HUES6 (cell line): Measurements from ENCODE around the gene ZNF414.

ENCODE experiments used
- H3K27ac ChIP-seq: 2 replicates; pipeline ENCODE4 v1.7.0; 2013; ENCODE audit warnings: low read depth, mild to moderate bottlenecking, low read length, inconsistent platforms
- H3K27me3 ChIP-seq: 2 replicates; pipeline ENCODE4 v1.6.1; 2013; ENCODE audit warnings: low read length; ENCODE audit not compliant: control insufficient read depth, insufficient read depth
- H3K36me3 ChIP-seq: 2 replicates; pipeline ENCODE4 v1.6.1; 2013; ENCODE audit warnings: low read length; ENCODE audit not compliant: control insufficient read depth, insufficient read depth
- H3K4me1 ChIP-seq: 2 replicates; pipeline ENCODE4 v1.6.1; 2013; ENCODE audit warnings: low read length; ENCODE audit not compliant: control insufficient read depth, insufficient read depth
- H3K4me3 ChIP-seq: 2 replicates; pipeline ENCODE4 v1.5.1; 2013; ENCODE audit warnings: low read depth, low read length
- H3K9ac ChIP-seq: one replicate; pipeline ENCODE4 v1.6.1; 2013; ENCODE audit warnings: mild to moderate bottlenecking, low read length
- H3K9me3 ChIP-seq: 2 replicates; pipeline ENCODE4 v1.6.1; 2013; ENCODE audit warnings: low read depth, low read length; ENCODE audit not compliant: control insufficient read depth, insufficient read depth

The ZNF414 gene

GRCh38 chr19:8481201-8481600 lies 32.8 kb downstream of the ZNF414 start:
- Histone ChIP-seq H3K9ac (no peak overlapping the region), H3K27me3 (no peaks in the 10 kb centered on the region), H3K4me3 (no peak overlapping the region), H3K4me1 (no peaks in the 10 kb centered on the region; the same call in 1 of the 2 replicates), H3K36me3 (peaks cover 91% of the 10 kb centered on the region), H3K9me3 (no peaks in the 10 kb centered on the region), H3K27ac (no peak overlapping the region)

GRCh38 chr19:8478598-8478997 lies 35.4 kb downstream of the ZNF414 start:
- H3K4me1 ChIP-seq = no peaks in the 10 kb centered on the region; the same call in 1 of the 2 replicates
- no peak overlapping the region for H3K27ac ChIP-seq
- H3K36me3 ChIP-seq = peaks cover 92% of the 10 kb centered on the region
- H3K9me3 ChIP-seq = no peaks in the 10 kb centered on the region
- no peak overlapping the region for H3K9ac ChIP-seq
- H3K4me3 ChIP-seq = no peak overlapping the region
- no peaks in the 10 kb centered on the region for H3K27me3 ChIP-seq

GRCh38 chr19:8477889-8478288 lies 36.1 kb downstream of the ZNF414 start:
- H3K4me1 ChIP-seq = no peaks in the 10 kb centered on the region; the same call in 1 of the 2 replicates
- no peaks in the 10 kb centered on the region for H3K27me3 ChIP-seq
- no peaks in the 10 kb centered on the region for H3K9me3 ChIP-seq
- no peak overlapping the region for H3K9ac ChIP-seq
- no peak overlapping the region for H3K4me3 ChIP-seq
- no peak overlapping the region for H3K27ac ChIP-seq
- peaks cover 92% of the 10 kb centered on the region for H3K36me3 ChIP-seq

GRCh38 chr19:8476524-8476923 lies 37.4 kb downstream of the ZNF414 start:
- no peak overlapping the region for H3K4me3 ChIP-seq
- H3K27ac ChIP-seq = no peak overlapping the region
- H3K9me3 ChIP-seq = no peaks in the 10 kb centered on the region
- H3K36me3 ChIP-seq = peaks cover 93% of the 10 kb centered on the region
- H3K27me3 ChIP-seq = no peaks in the 10 kb centered on the region
- H3K4me1 ChIP-seq = no peaks in the 10 kb centered on the region; the same call in 1 of the 2 replicates
- H3K9ac ChIP-seq = no peak overlapping the region

- Histone ChIP-seq H3K9me3 (no peaks in the 10 kb centered on the region), H3K36me3 (peaks cover 95% of the 10 kb centered on the region), H3K27me3 (no peaks in the 10 kb centered on the region), H3K4me1 (no peaks in the 10 kb centered on the region), H3K27ac (no peak overlapping the region), H3K4me3 (no peak overlapping the region), H3K9ac (no peak overlapping the region)
These were observed 39.0 kb downstream of the ZNF414 start for GRCh38 chr19:8475005-8475404.

GRCh38 chr19:8473648-8474476 lies 40.1 kb downstream of the ZNF414 start:
- Histone ChIP-seq H3K27ac (no peak overlapping the region), H3K4me3 (no peak overlapping the region), H3K36me3 (peaks cover 99% of the 10 kb centered on the region), H3K4me1 (no peaks in the 10 kb centered on the region), H3K9ac (no peak overlapping the region), H3K9me3 (no peaks in the 10 kb centered on the region), H3K27me3 (no peaks in the 10 kb centered on the region)

GRCh38 chr19:8469613-8470368 lies 44.2 kb downstream of the ZNF414 start:
- peaks cover 100% of the 10 kb centered on the region for H3K36me3 ChIP-seq
- H3K9me3 ChIP-seq = no peaks in the 10 kb centered on the region
- no peaks in the 10 kb centered on the region for H3K4me1 ChIP-seq
- H3K4me3 ChIP-seq = no peak overlapping the region
- no peaks in the 10 kb centered on the region for H3K27me3 ChIP-seq
- H3K27ac ChIP-seq = no peak overlapping the region
- H3K9ac ChIP-seq = no peak overlapping the region

GRCh38 chr19:8468761-8469373 lies 45.1 kb downstream of the ZNF414 start:
- no peak overlapping the region for H3K9ac ChIP-seq
- H3K9me3 ChIP-seq = no peaks in the 10 kb centered on the region
- no peaks in the 10 kb centered on the region for H3K27me3 ChIP-seq
- H3K27ac ChIP-seq = no peak overlapping the region
- H3K4me3 ChIP-seq = no peak overlapping the region
- H3K36me3 ChIP-seq = peaks cover 100% of the 10 kb centered on the region
- no peaks in the 10 kb centered on the region for H3K4me1 ChIP-seq

- H3K4me1 ChIP-seq = no peaks in the 10 kb centered on the region
- H3K27me3 ChIP-seq = no peaks in the 10 kb centered on the region
- H3K9me3 ChIP-seq = no peaks in the 10 kb centered on the region
- no peak overlapping the region for H3K9ac ChIP-seq
- no peak overlapping the region for H3K4me3 ChIP-seq
- no peak overlapping the region for H3K27ac ChIP-seq
- H3K36me3 ChIP-seq = peaks cover 100% of the 10 kb centered on the region
These were observed 45.8 kb downstream of the ZNF414 start for GRCh38 chr19:8468124-8468523.

- Histone ChIP-seq H3K27ac (no peak overlapping the region), H3K4me3 (no peak overlapping the region), H3K4me1 (0 out of 2 replicates have a peak, but pooled peaks cover 6% of the 10 kb centered on the region), H3K36me3 (peaks cover 99% of the 10 kb centered on the region), H3K27me3 (no peaks in the 10 kb centered on the region), H3K9me3 (no peaks in the 10 kb centered on the region), H3K9ac (no peak overlapping the region)
These were observed 47.9 kb downstream of the ZNF414 start for GRCh38 chr19:8466018-8466417.

GRCh38 chr19:8463365-8463764 lies 50.6 kb downstream of the ZNF414 start:
- Histone ChIP-seq H3K27me3 (no peaks in the 10 kb centered on the region), H3K9me3 (no peaks in the 10 kb centered on the region), H3K4me1 (peaks cover 32% of the 10 kb centered on the region), H3K36me3 (peaks cover 91% of the 10 kb centered on the region), H3K27ac (no peak overlapping the region), H3K4me3 (no peak overlapping the region), H3K9ac (no peak overlapping the region)
